Measurements from ENCODE around the gene OLA1.

OLA1 gene

GRCh38 chr2:174224665-174225288 lies 23.6 kb downstream of the OLA1 start:
- no peak for DNase-seq (ENCODE audit: low spot score)

- no peak for DNase-seq (ENCODE audit: low spot score)
Observed at GRCh38 chr2:174224125-174224524, 24.2 kb downstream of the OLA1 start.

- no peak for DNase-seq (ENCODE audit: low spot score)
Observed at GRCh38 chr2:174223388-174223787, 24.9 kb downstream of the OLA1 start.

GRCh38 chr2:174222154-174222553 lies 26.2 kb downstream of the OLA1 start:
- no peak for DNase-seq (ENCODE audit: low spot score)

GRCh38 chr2:174219321-174219720 lies 29.0 kb downstream of the OLA1 start:
- no peak for DNase-seq (ENCODE audit: low spot score)

GRCh38 chr2:174218773-174219172 lies 29.6 kb downstream of the OLA1 start:
- no peak for DNase-seq (ENCODE audit: low spot score)

- DNase-seq (ENCODE audit: low spot score) = no peak
Observed at GRCh38 chr2:174217869-174218268, 30.5 kb downstream of the OLA1 start.

- DNase-seq (ENCODE audit: low spot score) = no peak
Observed at GRCh38 chr2:174211954-174212353, 36.4 kb downstream of the OLA1 start.

- DNase-seq (ENCODE audit: low spot score) = no peak
Observed at GRCh38 chr2:174210862-174211261, 37.5 kb downstream of the OLA1 start.

GRCh38 chr2:174209325-174209724 lies 39.0 kb downstream of the OLA1 start:
- no peak for DNase-seq (ENCODE audit: low spot score)

- no peak for DNase-seq (ENCODE audit: low spot score)
Observed at GRCh38 chr2:174208026-174208425, 40.3 kb downstream of the OLA1 start.

GRCh38 chr2:174205562-174205961 lies 42.8 kb downstream of the OLA1 start:
- DNase-seq (ENCODE audit: low spot score) = no peak

- DNase-seq (ENCODE audit: low spot score) = no peak
Observed at GRCh38 chr2:174202188-174202587, 46.1 kb downstream of the OLA1 start.

- DNase-seq (ENCODE audit: low spot score) = no peak
Observed at GRCh38 chr2:174198846-174199564, 49.3 kb downstream of the OLA1 start.

GRCh38 chr2:174195253-174195652 lies 53.1 kb downstream of the OLA1 start:
- DNase-seq (ENCODE audit: low spot score) = no peak

- DNase-seq (ENCODE audit: low spot score) = no peak
Observed at GRCh38 chr2:174193737-174194136, 54.6 kb downstream of the OLA1 start.

- no peak for DNase-seq (ENCODE audit: low spot score)
Observed at GRCh38 chr2:174192664-174193063, 55.7 kb downstream of the OLA1 start.

GRCh38 chr2:174191342-174192074 lies 56.8 kb downstream of the OLA1 start:
- DNase-seq (ENCODE audit: low spot score) = no peak

- DNase-seq (ENCODE audit: low spot score) = no peak
Observed at GRCh38 chr2:174184915-174185314, 63.4 kb downstream of the OLA1 start.

- DNase-seq (ENCODE audit: low spot score) = no peak
Observed at GRCh38 chr2:174184504-174184903, 63.8 kb downstream of the OLA1 start.

- DNase-seq (ENCODE audit: low spot score) = no peak
Observed at GRCh38 chr2:174183076-174183475, 65.3 kb downstream of the OLA1 start.

GRCh38 chr2:174181368-174181767 lies 67.0 kb downstream of the OLA1 start:
- no peak for DNase-seq (ENCODE audit: low spot score)

- DNase-seq (ENCODE audit: low spot score) = no peak
Observed at GRCh38 chr2:174180726-174181236, 67.6 kb downstream of the OLA1 start.
